AG09319 (cell line): ENCODE measurements around the gene ZNF491.
A peak's percentile ranks its signal among the peaks of the same experiment; 100 is the strongest.
"Not testable (repeated sequence)": the region's sequence is repeated elsewhere in the genome, so short reads cannot be mapped to it uniquely, and the experiment has no call there.

Source experiments
- DNase-seq: peaks from one replicate; pipeline ENCODE4 v3.0.0-alpha.2; 2010; ENCODE audit warnings: low read depth; ENCODE audit errors: extremely low read depth
- TF ChIP-seq, protein P1 (sequence below): IDR thresholded peaks from 2 replicates; pipeline ENCODE4 v1.5.1; 2011; ENCODE audit warnings: low read depth, mild to moderate bottlenecking, inconsistent platforms, low read length, moderate library complexity

Gene ZNF491

GRCh38 chr19:11807099-11807380, 8.7 kb downstream of the ZNF491 start:
- no peak for DNase-seq
- TF ChIP-seq, protein P1, sequence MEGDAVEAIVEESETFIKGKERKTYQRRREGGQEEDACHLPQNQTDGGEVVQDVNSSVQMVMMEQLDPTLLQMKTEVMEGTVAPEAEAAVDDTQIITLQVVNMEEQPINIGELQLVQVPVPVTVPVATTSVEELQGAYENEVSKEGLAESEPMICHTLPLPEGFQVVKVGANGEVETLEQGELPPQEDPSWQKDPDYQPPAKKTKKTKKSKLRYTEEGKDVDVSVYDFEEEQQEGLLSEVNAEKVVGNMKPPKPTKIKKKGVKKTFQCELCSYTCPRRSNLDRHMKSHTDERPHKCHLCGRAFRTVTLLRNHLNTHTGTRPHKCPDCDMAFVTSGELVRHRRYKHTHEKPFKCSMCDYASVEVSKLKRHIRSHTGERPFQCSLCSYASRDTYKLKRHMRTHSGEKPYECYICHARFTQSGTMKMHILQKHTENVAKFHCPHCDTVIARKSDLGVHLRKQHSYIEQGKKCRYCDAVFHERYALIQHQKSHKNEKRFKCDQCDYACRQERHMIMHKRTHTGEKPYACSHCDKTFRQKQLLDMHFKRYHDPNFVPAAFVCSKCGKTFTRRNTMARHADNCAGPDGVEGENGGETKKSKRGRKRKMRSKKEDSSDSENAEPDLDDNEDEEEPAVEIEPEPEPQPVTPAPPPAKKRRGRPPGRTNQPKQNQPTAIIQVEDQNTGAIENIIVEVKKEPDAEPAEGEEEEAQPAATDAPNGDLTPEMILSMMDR = no peak

DNA sequence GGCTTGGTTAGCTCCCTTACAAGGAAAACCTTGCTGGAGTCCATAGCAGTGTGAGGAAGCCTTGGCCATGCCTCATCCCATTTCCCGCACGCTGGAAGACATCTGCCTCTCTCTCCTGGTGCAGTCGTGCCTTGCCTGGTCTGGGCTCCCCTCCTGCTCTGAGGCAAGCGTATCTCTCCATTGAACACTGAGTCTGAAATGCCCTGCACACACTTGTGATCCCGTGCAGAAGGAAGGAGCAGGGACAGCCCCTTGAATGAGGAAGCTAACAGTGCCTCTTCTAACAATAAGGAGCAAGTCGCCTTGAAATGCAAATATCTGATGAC, 15.3 kb downstream of the ZNF491 start:
- TF ChIP-seq, protein P1 = no peak
- no peak for DNase-seq

DNA sequence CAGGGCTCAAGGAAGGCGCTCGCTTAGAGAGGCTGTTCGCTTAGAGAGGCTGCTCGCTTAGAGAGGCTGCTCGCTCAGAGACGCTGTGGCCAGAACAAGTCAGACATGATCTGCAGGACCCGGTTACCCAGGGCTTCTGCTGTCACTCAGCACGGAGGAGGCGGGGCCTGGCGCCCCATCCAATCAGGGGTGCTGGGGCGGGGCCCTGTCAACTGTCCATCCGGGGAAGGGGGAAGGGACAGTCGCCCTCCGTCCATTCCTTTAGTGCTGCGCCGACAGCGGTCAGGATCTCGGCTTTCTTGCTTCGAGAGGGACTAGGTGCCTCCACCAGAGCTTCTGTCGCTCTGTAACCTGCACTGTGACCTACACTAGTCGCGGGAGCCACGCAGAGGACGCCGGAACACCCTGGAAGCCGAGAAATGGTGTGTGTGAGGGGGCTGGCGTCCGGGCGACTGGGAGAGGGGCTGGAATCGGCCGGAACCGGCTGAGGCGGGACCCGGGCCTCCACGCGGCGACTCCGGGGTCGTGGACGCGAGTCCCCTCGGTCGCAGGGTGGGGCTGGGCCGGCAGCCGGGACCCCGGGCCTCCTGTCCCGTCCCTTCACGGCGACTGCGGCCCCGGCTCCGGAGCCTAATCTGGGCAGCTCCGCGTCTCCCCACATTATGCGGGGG, 15.8 kb downstream of the ZNF491 start, which contains the start of gene ZNF440:
TSS of gene ZNF440 (plus strand) at position 245 of the 671 bp plus-strand sequence. CDS start at position 420, 175 bp downstream.
- DNase-seq = peak; percentile 72
- TF ChIP-seq, protein P1 = no peak

GRCh38 chr19:11814700-11815035, 16.3 kb downstream of the ZNF491 start:
- TF ChIP-seq, protein P1 = no peak
- DNase-seq = no peak

DNA sequence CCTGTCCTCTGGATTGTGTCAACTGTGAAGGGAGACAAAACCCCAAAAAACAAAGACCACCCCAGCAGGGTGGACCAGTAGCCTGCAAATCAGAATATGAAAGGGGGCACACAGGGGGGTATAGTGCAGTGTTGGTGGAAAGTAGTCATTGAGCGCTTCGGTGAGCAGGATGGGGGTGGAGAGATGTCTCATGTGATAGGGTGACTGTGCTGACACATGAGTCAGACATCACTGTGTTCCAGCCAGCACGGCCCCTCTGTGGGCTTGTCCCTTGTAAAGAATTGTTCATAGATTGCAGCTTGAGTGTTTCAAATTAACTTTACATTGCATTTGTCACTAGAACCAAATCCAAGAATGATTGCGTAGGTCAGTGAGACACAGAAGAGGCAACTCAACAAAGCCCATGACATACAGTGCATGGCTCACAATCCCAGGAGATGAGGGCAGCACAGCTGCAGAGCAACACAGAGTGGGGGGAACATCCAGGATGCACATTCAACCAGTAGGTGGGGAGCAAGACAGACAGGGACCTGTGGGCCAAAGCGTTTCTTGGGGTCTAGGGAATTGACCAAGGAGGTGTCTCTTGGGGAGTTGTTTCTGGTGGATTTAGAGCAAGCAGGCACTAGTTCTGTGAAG, 23.3 kb downstream of the ZNF491 start:
- TF ChIP-seq, protein P1 = no peak
- DNase-seq = no peak

- DNase-seq = not testable (repeated sequence)
These were observed 30.9 kb downstream of the ZNF491 start for GRCh38 chr19:11828957-11829876.

DNA sequence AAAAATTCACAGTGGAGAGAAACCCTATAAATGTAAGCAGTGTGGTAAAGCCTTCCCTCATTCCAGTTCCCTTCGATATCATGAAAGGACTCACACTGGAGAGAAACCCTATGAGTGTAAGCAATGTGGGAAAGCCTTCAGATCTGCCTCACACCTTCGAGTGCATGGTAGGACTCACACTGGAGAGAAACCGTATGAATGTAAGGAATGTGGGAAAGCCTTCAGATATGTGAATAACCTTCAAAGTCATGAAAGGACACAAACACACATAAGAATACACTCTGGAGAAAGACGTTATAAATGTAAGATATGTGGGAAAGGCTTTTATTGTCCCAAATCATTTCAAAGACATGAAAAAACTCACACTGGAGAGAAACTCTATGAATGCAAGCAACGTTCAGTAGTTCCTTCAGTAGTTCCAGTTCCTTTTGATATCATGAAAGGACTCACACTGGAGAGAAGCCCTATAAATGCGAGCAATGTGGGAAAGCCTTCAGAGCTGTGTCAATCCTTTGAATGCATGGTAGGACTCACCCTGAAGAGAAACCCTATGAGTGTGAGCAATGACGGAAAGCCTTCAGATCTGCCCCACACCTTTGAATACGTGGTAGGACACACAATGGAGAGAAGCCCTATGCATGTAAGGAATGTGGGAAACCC, 34.1 kb downstream of the ZNF491 start:
- TF ChIP-seq, protein P1 = no peak
- no peak for DNase-seq
